Measurements from ENCODE around the gene TMEM119.
"Not testable (repeated sequence)": the region's sequence is repeated elsewhere in the genome, so short reads cannot be mapped to it uniquely, and the experiment has no call there.

Gene TMEM119

GRCh38 chr12:108563136-108563803 lies 34.6 kb downstream of the TMEM119 start:
- peak; percentile 38 to 79 (median 58) for DNase-seq

GRCh38 chr12:108562348-108563135 lies 35.3 kb downstream of the TMEM119 start, which contains the start of gene ISCU:
ISCU (plus strand) TSS chr12:108562596; CDS start chr12:108562623, 27 bp downstream.
- peak; percentile 93 to 99 (median 96) for DNase-seq

- DNase-seq, result no peak
These were observed 36.0 kb downstream of the TMEM119 start for GRCh38 chr12:108561852-108562347.

DNA sequence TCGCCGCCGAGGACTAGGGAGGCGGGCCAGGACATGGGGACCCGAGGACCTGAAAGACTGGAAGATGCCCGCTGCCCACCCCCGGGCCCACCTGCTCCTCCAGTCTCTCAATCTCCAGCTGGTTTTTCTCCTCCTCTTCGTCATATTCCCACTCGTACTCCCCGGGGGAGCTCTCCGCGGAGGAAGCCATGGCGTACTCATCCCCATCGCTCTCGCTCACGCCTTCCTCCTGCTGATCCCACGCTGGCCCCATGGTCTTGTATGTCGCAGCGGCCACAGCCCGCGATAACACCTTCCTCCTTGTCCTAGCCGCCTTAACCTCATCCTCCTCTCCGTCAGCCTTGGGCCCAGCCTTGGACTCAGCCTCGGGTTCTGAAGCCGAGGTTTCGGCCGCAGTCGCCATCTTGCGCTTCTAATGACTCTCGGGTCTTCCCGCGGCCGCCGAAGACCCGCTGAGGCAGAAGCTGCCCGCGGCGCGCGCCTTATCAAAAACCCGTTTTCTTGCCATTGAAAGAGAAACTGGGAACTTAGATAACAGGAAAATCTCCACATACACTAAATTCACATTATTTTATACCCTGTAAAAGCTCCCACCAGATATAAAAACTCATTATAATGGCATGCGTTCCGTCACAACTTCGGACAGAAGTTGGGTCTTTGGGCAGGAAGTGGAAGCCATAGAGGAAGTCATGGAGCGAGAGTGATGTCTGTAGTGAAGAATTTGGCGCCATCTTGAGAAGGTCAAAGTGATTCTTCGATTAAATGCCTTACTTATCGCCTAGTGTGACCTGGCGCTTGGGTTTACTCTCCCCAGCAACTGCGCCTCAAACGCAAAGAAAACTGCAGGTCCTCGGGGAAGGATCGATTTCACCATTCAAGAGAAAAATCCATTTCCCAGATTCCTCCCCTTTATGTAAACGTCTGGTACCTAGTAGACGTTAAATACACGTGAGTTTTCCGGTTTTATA lies 36.8 kb downstream of the TMEM119 start, which contains the start of gene SART3:
Gene SART3 (minus strand): TSS at position 422 of the 968 bp plus-strand sequence. CDS start 19 bp downstream, at position 403.
- peak; percentile 53 to 80 (median 62) for DNase-seq

DNA sequence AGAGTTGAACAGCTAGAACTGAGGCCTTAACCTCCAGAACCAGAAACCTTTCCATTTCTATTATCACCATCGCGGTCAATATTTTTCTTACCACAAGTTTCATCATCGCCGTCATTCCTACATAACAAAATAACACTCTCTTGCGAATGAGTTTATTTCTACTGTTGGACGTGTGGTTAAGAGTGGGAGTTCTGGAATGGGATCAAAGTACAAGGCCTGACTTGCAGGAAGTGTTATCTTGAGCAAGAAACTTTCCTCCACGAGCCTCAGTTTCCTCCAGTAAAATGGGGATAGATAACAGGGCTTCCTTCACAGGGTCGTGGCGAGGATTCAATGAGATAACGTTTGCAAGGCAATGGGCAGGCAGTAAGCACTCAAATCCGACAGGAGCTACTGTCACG lies 37.6 kb downstream of the TMEM119 start:
- no peak for DNase-seq

DNA sequence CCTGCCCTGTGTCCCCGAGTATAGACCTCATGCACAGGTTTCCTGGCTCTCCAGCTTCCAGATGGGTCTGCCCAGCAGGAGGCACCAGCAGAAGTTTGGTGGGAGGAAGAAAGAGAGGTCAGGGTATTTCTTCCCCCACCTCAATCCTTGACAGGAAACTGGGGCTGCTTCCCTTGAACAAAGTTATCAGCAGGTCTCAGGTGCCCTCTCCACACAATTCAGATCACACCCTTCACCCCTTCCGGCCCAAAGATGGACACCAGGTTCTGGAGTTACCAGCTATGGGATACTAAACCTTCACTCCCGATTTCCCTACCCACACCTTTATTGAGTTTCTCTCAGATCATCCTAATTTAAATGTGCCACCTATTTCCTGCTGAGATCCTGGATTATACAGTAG lies 38.1 kb downstream of the TMEM119 start:
- no peak for DNase-seq

- no peak for DNase-seq
These were observed 38.8 kb downstream of the TMEM119 start for GRCh38 chr12:108559007-108559655.

- not testable (repeated sequence) for DNase-seq
These were observed 42.5 kb downstream of the TMEM119 start for GRCh38 chr12:108555383-108555782.

DNA sequence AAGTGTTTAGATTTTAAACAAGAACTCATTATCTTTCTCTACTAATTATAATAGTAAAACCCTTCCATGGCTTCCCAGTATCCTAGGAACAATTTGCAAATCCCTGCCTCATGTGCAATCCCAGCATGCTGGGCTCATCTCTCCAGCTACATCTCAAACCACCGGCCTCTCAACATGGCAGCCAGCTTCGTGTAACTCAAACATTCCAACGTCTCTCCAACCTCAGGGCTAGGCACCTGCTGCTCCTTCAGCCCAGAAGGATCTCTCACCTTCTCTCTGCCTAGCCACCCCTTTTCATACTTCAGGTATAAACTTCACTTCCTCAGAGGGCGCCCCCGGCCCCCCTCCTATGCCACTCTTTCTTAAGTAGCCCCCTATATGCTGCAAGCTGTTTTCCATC lies 44.1 kb downstream of the TMEM119 start:
- DNase-seq, result no peak

DNA sequence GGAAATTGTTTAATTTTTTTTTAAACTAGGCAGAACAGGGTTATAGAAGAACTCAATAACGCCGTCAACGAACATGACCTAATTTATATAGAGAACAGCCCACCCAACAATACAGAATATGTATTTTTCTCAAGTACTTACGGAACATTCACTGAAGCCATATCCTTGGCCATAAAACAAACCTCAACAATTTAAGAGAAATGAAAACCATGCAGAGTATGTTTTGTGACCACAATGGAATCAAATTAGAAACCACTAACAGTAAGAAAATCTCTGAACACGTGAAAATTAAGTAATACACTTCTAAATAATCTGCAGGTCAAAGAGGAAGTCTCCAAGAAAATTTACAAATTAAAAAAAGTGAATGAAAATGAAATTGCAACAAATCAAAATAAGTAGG lies 46.3 kb downstream of the TMEM119 start:
- no peak for DNase-seq

DNA sequence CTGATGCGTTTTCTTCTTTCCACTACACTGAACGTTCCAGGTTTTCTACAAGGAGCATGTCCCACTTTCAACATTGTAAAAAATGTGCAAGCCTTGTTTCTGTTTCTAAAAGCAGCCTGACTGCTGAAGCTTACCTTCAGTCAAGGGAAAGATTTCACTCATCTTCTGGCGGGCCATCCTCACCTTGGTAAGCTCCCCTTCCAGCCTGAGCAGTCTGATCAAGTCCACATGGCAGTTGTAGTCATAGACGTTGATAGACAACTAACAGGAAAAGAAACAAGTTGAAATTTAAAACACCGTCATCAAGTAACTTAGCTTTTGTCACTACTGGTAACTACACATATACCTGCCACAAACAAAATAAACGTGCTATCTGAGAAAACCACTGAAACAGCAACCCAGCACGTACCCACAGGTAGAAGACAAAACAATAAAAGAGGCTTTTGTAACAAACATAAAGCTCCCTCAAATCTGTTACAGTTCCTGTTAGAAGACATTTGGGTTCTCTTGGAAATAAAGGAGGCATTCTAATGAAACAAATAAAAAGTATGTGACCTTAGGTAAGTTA lies 48.8 kb downstream of the TMEM119 start:
- no peak for DNase-seq

GRCh38 chr12:108547686-108548085 lies 50.2 kb downstream of the TMEM119 start:
- DNase-seq, result no peak

DNA sequence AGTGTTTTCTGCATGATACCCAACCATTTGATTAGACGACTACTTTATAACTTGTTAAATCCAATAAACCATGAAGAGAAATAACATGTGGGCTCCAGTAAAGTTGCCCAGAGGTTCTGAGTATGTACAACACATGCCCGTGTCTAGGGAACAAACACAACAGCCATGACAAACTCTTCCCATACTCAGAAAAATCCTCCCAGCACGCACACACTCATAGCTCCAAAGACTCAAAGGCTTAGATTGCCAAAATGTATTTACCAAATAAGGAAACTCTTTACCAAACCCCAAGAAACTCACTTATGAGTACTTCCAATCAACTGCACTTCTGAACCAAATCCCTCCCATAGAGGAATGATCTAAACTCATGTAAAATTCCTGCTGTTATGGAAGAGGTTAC lies 54.2 kb downstream of the TMEM119 start:
- no peak for DNase-seq

DNA sequence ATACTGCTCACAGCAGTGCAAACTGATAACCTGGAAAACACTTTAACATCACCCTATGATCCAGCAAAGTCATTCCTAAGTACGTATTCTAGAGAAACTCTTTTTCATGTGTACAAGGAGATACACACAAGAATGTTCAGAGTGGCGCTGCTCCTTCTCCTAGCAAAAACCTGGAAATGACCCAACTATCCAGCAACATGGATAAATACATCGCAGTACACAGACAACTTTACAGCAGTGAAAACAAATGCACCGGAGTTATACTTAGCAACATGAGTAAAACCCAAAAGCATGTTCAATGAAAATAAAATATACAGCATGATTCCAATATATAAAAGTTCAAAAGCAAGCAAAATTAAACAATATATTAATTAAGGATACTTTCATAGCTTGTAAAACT lies 55.6 kb downstream of the TMEM119 start:
- DNase-seq, result no peak
